GM10266 (cell line): Measurements from ENCODE around the gene SYCN.

Experiments used
- DNase-seq: peaks from one replicate; pipeline ENCODE4 v3.0.0; 2012; ENCODE audit errors: extremely low spot score
- TF ChIP-seq, protein P1 (sequence below): IDR thresholded peaks from 2 replicates; pipeline ENCODE4 v1.5.1; 2012; ENCODE audit warnings: mild to moderate bottlenecking, low read depth; ENCODE audit not compliant: control insufficient read depth, insufficient read depth; ENCODE audit errors: missing control alignments

Gene SYCN

DNA sequence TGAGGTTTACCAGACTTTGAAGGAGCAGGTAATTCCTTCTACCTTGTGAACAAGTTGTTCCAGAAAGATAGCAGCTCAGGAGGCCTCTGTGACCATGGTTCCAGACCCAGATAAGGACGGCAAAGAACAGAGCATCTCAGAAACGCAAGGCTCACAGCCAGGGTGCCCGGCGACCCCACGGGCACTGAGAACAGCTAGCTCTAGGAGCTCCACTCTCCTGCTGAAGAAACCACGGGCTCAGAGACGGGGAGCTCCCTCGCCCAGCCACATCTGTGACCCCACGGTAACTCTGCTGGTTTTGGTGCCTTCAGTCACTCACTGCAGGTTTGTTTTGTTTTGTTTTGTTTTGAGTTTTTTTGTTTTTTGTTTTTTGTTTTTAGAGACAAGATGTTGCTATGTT is 23.3 kb downstream of the SYCN start:
- DNase-seq: no peak
- TF ChIP-seq, protein P1, sequence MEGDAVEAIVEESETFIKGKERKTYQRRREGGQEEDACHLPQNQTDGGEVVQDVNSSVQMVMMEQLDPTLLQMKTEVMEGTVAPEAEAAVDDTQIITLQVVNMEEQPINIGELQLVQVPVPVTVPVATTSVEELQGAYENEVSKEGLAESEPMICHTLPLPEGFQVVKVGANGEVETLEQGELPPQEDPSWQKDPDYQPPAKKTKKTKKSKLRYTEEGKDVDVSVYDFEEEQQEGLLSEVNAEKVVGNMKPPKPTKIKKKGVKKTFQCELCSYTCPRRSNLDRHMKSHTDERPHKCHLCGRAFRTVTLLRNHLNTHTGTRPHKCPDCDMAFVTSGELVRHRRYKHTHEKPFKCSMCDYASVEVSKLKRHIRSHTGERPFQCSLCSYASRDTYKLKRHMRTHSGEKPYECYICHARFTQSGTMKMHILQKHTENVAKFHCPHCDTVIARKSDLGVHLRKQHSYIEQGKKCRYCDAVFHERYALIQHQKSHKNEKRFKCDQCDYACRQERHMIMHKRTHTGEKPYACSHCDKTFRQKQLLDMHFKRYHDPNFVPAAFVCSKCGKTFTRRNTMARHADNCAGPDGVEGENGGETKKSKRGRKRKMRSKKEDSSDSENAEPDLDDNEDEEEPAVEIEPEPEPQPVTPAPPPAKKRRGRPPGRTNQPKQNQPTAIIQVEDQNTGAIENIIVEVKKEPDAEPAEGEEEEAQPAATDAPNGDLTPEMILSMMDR: no peak

DNA sequence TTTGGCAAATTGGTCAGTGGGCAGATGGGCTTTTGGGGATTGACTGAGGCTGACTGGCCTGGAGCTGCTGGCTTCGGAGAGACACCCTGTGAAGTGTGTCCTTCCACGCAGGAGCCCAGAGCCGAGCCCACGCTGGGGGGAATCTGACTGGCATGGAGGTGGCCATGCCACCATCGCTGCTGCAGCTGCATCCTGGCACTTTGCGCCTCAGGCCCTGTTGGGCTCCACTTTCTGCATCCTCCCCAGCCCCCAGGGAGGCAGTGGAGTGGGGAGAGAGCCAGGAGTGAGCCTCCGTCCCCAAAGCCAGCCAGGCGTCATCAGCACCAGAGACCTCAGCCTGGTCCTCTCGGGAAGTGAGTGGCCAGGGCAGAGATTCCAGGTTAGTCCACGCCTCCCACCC is 24.3 kb downstream of the SYCN start:
- DNase-seq: no peak
- TF ChIP-seq, protein P1: no peak

DNA sequence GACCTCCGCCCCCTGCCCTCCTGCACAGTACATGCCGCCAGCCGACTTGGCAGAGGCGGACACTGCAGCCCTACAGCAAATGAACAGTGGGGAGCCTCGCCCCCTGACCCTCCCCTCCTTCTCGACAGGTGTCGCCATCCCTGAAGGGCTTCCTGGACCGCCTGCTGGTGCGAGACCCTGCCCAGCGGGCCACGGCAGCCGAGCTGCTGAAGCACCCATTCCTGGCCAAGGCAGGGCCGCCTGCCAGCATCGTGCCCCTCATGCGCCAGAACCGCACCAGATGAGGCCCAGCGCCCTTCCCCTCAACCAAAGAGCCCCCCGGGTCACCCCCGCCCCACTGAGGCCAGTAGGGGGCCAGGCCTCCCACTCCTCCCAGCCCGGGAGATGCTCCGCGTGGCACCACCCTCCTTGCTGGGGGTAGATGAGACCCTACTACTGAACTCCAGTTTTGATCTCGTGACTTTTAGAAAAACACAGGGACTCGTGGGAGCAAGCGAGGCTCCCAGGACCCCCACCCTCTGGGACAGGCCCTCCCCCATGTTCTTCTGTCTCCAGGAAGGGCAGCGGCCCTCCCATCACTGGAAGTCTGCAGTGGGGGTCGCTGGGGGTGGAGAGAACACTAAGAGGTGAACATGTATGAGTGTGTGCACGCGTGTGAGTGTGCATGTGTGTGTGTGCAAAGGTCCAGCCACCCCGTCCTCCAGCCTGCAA is 25.6 kb downstream of the SYCN start:
- TF ChIP-seq, protein P1: no peak
- no peak for DNase-seq

DNA sequence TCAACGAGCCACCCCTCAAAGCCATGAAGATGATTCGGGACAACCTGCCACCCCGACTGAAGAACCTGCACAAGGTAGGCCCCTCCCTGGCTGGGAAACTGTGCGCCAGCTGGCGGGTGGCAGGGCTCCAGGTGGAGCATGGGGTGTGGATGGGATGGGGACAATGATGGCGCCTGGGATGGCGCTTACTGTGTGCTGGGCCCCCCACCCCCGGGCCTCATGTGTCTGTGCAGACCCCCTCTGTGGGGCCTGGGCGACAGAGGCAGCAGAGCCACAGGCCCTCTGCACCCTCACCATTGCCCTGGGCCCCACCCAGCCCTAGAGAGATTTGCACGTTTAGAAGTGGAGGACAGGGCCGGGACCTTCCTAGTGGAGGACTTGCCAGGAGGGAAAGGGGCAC is 26.3 kb downstream of the SYCN start:
- DNase-seq: no peak
- TF ChIP-seq, protein P1: no peak

DNA sequence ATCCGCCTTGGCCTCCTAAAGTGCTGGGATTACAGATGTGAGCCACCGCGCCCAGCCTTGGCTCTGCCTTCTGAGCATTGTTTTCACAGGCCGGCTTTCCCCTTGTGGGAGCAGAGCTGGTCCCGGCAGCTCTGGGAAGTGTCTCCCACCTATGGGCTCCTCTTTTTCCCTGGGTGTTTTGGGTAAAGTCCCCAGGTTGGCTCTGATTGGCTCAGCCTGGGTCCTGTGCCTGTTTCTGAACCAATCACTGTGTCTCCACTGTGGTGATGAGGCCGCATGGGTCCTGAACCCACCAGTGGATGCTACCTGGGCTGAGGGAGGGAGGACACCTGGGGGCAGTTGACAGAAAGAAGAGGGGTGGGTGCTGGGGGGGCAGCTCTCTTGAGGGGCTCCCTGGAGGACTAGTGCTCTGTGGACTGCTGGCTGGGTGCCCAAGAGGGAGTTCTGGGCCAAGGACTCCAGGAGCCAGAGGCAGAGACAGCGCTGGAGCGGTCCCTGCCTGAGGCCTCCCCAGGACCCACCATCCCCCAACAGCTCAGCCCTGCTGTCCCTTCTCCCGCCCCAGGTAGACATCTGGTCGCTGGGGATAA is 26.9 kb downstream of the SYCN start:
- TF ChIP-seq, protein P1: no peak
- DNase-seq: no peak

DNA sequence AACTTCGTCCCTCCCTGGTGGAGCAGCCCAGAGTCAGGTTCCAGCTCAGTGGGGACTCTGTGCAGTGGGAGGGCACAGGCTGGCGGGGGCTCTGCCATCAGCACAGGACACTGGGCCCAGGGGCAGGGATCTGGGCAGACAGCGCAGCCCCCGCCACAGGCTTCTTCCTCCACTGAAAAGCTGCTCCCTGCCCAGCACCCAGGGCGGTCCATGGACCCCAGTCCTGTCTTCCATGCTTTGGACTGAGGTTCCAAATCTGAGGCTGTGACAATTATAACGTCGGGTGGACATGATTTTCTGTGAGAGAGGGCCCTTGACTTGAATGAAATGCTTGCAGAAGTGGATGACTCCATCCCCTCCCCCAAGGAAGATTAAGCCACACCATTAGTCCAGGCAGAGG is 28.5 kb downstream of the SYCN start:
- DNase-seq: no peak

More for the DNA sequence above, 28.5 kb downstream of the SYCN start:
- TF ChIP-seq, protein P1: no peak
